Trophoblast cell (in vitro differentiated cells and primary cell): ENCODE results near the gene AXIN1.
A peak's percentile ranks its signal among the peaks of the same experiment; 100 is the strongest.

ENCODE experiments used
- DNase-seq, 2 donors: peaks; one replicate each; pipeline ENCODE4 v3.0.0-alpha.2; 2016
- H2AFZ ChIP-seq: 2 replicates; pipeline ENCODE4 v1.6.1; 2013; ENCODE audit warnings: low read length, moderate library complexity, mild to moderate bottlenecking; ENCODE audit not compliant: insufficient read depth, poor library complexity
- H2AK5ac ChIP-seq: 2 replicates; pipeline ENCODE4 v1.6.1; 2013; ENCODE audit warnings: mild to moderate bottlenecking, low read length
- H2BK120ac ChIP-seq: 2 replicates; pipeline ENCODE4 v1.6.1; 2013; ENCODE audit warnings: low read length, mild to moderate bottlenecking, moderate library complexity; ENCODE audit not compliant: insufficient read depth, poor library complexity
- H2BK12ac ChIP-seq: 2 replicates; pipeline ENCODE4 v1.6.1; 2013; ENCODE audit warnings: mild to moderate bottlenecking, low read length, moderate library complexity
- H2BK5ac ChIP-seq: 2 replicates; pipeline ENCODE4 v1.6.1; 2013; ENCODE audit warnings: low read length, low read depth, moderate library complexity, mild to moderate bottlenecking; ENCODE audit not compliant: poor library complexity
- H3K14ac ChIP-seq: 2 replicates; pipeline ENCODE4 v1.6.1; 2013; ENCODE audit warnings: mild to moderate bottlenecking, low read length
- H3K18ac ChIP-seq: 2 replicates; pipeline ENCODE4 v1.6.1; 2013; ENCODE audit warnings: mild to moderate bottlenecking, low read length
- H3K23ac ChIP-seq: 2 replicates; pipeline ENCODE4 v1.6.1; 2013; ENCODE audit warnings: low read length
- H3K27ac ChIP-seq: 2 replicates; pipeline ENCODE4 v1.5.1; 2013; ENCODE audit warnings: low read depth, mild to moderate bottlenecking, inconsistent platforms, low read length, moderate library complexity
- H3K27me3 ChIP-seq: 2 replicates; pipeline ENCODE4 v1.6.1; 2013; ENCODE audit warnings: inconsistent platforms, mild to moderate bottlenecking, low read length, moderate library complexity; ENCODE audit not compliant: insufficient read depth
- H3K36me3 ChIP-seq, 2 experiments: 1 replicate in 1 of 2; 2 replicates in 1 of 2; pipeline ENCODE4 v1.6.1; 2013; ENCODE audit warnings: low read length in 2 of 2, mild to moderate bottlenecking in 2 of 2, moderate library complexity in 1 of 2; ENCODE audit not compliant: insufficient read depth in 2 of 2, control insufficient read depth in 1 of 2
- H3K4ac ChIP-seq: 2 replicates; pipeline ENCODE4 v1.6.1; 2013; ENCODE audit warnings: low read depth, mild to moderate bottlenecking, low read length, moderate library complexity
- H3K4me1 ChIP-seq, 2 experiments: 1 replicate in 1 of 2; 2 replicates in 1 of 2; pipeline ENCODE4 v1.6.1; 2013; ENCODE audit warnings: low read length in 2 of 2, mild to moderate bottlenecking in 2 of 2, moderate library complexity in 1 of 2; ENCODE audit not compliant: insufficient read depth in 2 of 2, control insufficient read depth in 1 of 2
- H3K4me2 ChIP-seq: 2 replicates; pipeline ENCODE4 v1.6.1; 2013; ENCODE audit warnings: inconsistent platforms, mild to moderate bottlenecking, low read length, moderate library complexity
- H3K4me3 ChIP-seq: 2 replicates; pipeline ENCODE4 v1.5.1; 2013; ENCODE audit warnings: mild to moderate bottlenecking, low read depth, low read length, inconsistent platforms
- H3K79me1 ChIP-seq: one replicate; pipeline ENCODE4 v1.6.1; 2013; ENCODE audit warnings: low read length
- H3K79me2 ChIP-seq: 2 replicates; pipeline ENCODE4 v1.6.1; 2013; ENCODE audit warnings: low read length, mild to moderate bottlenecking; ENCODE audit not compliant: control insufficient read depth, insufficient read depth, poor library complexity
- H3K9ac ChIP-seq: 2 replicates; pipeline ENCODE4 v1.6.1; 2013; ENCODE audit warnings: mild to moderate bottlenecking, low read length
- H3K9me3 ChIP-seq: 2 replicates; pipeline ENCODE4 v1.6.1; 2013; ENCODE audit warnings: low read depth, mild to moderate bottlenecking, control low read depth, inconsistent platforms, low read length; ENCODE audit not compliant: insufficient read depth
- H4K12ac ChIP-seq: 2 replicates; pipeline ENCODE4 v1.6.1; 2013; ENCODE audit warnings: low read depth, mild to moderate bottlenecking, low read length, moderate library complexity
- H4K8ac ChIP-seq: 2 replicates; pipeline ENCODE4 v1.6.1; 2013; ENCODE audit warnings: low read depth, mild to moderate bottlenecking, low read length, moderate library complexity
- H4K91ac ChIP-seq: one replicate; pipeline ENCODE4 v1.6.1; 2013; ENCODE audit warnings: low read depth, mild to moderate bottlenecking, low read length, moderate library complexity
- WGBS: extraction: QIAGEN DNeasy Blood & Tissue Kit; methylation state at CpG from one replicate; pipeline ENCODE4 v1.1.7; 2013; ENCODE audit warnings: missing lambda C conversion rate; ENCODE audit not compliant: insufficient read length, insufficient coverage; ENCODE audit errors: extremely low coverage; 5-methylcytosine and 5-hydroxymethylcytosine counted together

Gene AXIN1

DNA sequence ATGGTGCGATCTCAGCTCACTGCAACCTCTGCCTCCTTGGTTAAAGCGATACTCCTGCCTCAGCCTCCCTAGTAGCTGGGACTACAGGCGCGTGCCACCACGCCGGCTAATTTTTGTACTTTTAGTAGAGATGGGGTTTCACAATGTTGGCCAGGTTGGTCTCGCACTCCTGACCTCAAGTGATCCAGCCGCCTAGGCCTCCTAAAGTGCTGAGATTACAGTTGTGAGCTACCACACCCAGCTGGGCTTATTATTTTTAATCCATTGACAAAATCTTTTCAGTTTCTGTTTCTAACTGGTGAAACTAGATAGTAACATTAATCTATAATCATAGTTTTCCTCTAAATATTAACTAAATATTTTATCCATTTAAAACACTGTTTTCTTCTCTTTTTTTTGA is 112.0 kb downstream of the AXIN1 start:
- no peaks in the 10 kb centered on the region for H3K27me3 ChIP-seq
- H3K14ac ChIP-seq = no peak overlapping the region
- no peaks in the 10 kb centered on the region for H3K9me3 ChIP-seq
- no peak overlapping the region for H3K9ac ChIP-seq
- no peak overlapping the region for H2BK12ac ChIP-seq
- no peak overlapping the region for H4K8ac ChIP-seq
- H2AFZ ChIP-seq = no peak overlapping the region
- H4K91ac ChIP-seq = no peak overlapping the region
- no peak for DNase-seq
- H2BK120ac ChIP-seq = no peak overlapping the region
- WGBS = no CpG with 5 or more reads among the region's 8 CpGs
- H3K79me1 ChIP-seq = no peaks in the 10 kb centered on the region
- H3K18ac ChIP-seq = no peak overlapping the region
- H2BK5ac ChIP-seq = no peak overlapping the region
- H3K4ac ChIP-seq = no peak overlapping the region
- no peak overlapping the region for H3K27ac ChIP-seq
- H3K36me3 ChIP-seq = no peaks in the 10 kb centered on the region
- no peaks in the 10 kb centered on the region for H3K79me2 ChIP-seq
- no peak overlapping the region for H3K4me2 ChIP-seq
- no peak overlapping the region for H3K4me3 ChIP-seq
- no peak overlapping the region for H4K12ac ChIP-seq
- no peak overlapping the region for H2AK5ac ChIP-seq
- no peaks in the 10 kb centered on the region for H3K4me1 ChIP-seq
- H3K23ac ChIP-seq = no peak overlapping the region

DNA sequence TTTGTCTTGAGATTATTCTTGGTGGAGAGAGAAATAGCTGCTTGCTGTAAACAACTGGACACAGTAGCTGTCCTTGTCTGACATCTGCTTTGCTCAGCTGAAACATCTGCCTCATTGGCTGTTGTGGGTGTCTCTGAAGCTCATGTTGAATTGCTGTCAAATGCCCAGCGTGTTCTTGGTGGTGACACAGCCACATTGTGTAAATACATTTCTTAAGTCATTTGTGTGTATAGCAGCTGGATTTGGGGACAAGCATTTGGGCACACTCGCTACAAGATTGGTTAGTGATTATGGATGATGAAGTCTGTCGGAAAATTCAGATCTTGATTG is 112.6 kb downstream of the AXIN1 start:
- Histone ChIP-seq H2AK5ac (no peak overlapping the region), H4K91ac (no peak overlapping the region), H2BK120ac (no peak overlapping the region), H3K18ac (no peak overlapping the region), H3K14ac (no peak overlapping the region), H4K12ac (no peak overlapping the region), H3K27me3 (no peaks in the 10 kb centered on the region), H3K23ac (no peak overlapping the region), H3K9me3 (no peaks in the 10 kb centered on the region), H3K36me3 (no peaks in the 10 kb centered on the region), H3K4ac (no peak overlapping the region), H2BK5ac (no peak overlapping the region), H3K4me3 (no peak overlapping the region), H3K79me2 (peaks cover 2% of the 10 kb centered on the region), H2BK12ac (no peak overlapping the region), H3K79me1 (peaks cover 6% of the 10 kb centered on the region), H2AFZ (no peak overlapping the region), H3K9ac (no peak overlapping the region), H3K27ac (no peak overlapping the region), H4K8ac (no peak overlapping the region), H3K4me2 (no peak overlapping the region), H3K4me1 (no peaks in the 10 kb centered on the region)
- DNase-seq = peak; percentile 49 to 74
- no CpG with 5 or more reads among the region's 3 CpGs for WGBS
